GM21515 (cell line): Measurements from ENCODE around the gene CCSAP.
A peak's percentile ranks its signal among the peaks of the same experiment; 100 is the strongest.
"Not testable (repeated sequence)": the region's sequence is repeated elsewhere in the genome, so short reads cannot be mapped to it uniquely, and the experiment has no call there.

Experiments
- ATAC-seq: cut with Tn5 transposase; IDR thresholded peaks from one replicate; pipeline ENCODE4 v1.9.1; 2021; ENCODE audit not compliant: unreplicated experiment

The CCSAP gene, protein sequence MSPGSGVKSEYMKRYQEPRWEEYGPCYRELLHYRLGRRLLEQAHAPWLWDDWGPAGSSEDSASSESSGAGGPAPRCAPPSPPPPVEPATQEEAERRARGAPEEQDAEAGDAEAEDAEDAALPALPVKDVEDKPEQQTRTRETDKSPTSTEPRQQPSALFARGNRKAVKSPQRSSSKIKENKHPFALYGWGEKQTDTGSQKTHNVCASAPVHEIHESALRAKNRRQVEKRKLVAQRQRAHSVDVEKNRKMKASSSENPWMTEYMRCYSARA

DNA sequence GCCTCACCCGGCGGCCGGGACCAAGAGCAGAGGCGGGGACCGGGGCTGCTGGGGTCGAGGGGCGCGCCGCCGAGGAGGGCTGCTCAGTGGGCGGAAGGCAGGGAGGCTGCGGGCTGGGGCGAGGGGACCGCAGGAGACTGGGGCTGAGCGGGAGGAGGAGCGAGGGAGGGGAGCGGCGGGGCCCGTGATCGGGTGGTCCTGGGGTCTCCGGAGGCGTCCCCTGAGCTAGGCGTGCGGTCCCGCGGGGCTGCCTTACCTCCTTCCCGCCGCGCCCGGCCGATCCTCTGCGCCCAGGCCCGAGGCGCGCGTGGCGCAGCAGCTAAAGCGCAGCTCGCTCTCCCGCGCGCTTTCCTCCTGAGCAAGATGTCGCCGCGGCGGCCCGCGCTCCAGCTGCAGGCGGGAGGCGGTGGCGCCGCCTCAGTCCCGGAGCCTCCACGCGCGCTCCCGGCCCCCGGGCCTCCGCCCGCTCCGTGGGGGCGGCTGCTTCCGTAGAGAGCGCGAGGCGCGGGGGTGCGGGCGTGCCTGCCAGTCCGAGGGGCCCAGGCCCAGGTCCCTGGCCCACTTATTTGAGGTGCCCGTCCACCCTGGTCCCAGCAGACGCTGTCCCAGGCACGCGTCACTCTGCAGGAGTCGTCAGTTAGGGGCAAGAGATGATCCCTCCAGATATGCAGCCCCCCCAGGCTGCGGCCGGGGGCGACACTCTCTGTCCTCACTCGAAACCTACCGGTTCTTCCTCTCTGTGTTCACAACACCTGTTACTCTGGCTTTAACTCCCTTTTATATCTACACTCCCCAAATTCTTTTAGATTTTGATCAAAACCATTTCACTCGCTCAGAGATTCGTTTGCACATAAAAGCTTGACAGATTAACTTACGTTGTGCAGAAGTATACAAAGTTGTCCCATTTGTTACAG is at the start of gene CCSAP:
Gene CCSAP, minus strand, starts transcription at position 392 of the 914 bp plus-strand sequence. CDS start 582 bp downstream, outside the sequence.
- peak; percentile 32 for ATAC-seq

DNA sequence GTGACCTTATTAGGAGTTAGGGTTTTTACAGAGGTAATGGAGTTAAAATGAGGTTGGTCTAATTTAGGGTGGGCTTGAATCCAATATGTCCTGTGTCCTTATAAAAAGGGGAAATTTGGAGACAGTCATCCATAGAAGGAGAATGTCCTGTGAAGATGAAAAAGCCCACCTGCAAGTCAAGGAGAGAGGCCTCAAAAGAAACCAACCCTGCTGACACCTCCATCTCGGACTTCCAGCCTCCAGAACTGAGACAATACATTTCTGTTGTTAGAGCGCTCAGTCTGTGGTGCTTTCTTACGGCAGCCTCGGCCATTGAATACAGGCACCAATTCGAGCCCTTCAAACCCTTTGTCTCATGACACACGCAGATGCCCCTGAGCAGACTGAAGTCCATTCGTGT is 47.3 kb upstream of the CCSAP start:
- no peak for ATAC-seq

DNA sequence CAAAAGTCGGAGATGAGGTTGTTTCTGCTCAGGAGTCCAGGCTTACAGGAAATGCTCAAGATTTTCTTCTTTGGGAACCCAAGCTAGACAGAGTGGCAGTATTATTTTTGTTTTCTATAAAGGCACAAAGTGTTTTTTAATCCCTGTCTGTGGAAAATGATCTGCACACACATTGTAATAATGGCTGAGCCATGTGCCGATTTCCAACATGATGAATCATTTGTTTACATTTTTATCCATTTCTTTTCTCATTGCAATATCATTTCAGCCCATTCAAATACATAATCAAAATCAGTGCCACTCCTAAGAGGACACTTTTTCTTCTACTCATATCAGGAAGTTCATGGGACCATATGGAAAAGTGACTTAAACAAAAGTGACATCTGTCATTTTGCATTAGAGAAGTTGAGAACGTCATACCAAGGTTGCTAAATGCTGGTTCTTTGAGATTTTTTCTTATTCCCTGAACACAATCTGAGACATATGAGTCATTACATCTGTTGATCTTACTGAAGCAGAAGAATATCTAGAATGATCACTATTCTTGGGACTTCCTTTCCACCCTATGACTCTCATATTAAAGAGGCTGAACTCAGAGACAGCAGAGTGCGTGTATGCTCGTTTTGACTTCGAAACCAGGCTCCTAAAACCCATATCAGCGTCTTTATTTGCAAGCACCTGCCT is 46.2 kb upstream of the CCSAP start:
- no peak for ATAC-seq

DNA sequence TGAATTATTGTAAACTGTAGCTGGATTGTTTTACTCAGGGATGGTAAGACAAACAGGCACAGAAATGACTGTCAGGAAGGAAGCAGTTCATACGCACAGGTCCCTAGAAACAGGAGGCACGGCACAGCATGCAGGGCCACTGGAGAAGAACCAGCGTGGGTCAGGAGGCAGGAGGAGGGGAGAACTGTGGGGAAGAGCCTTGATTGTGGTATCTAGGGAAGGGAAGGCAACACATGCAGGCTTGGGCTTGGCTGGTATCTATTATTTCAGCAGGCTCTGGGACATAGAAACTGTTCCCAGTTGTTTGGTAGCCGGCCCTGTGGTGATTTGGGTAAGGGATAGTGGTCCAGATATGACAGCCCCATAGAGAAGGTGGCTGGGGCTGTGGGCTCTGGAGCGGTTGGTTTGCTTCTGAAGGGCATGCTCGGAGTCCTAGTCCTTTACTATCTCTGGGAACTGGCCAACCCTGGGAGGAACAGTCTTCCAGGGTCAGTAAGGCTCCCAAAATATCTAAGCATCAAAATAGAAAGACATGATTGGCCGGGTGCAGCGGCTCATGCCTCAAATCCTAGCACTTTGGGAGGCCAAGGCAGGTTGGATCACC is 43.1 kb upstream of the CCSAP start:
- ATAC-seq = no peak

DNA sequence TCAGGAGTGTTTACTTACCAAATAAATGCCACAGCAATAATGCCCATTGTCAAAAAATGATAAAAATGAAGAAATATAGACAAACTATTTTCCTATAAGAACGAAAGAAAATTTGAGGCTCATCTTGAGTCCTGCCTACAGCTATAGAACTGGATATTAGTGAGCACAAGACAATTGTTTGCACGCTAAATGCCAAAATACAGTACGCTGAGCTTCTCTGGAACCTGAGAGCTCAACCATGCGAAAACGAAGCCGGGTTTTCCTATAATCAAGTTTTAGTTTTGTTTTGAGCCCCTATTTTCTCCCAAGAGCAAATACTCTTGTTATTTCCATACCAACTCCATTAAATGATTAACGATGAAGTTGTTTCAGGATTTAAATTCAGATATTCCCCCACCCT is 42.0 kb upstream of the CCSAP start:
- ATAC-seq = no peak

DNA sequence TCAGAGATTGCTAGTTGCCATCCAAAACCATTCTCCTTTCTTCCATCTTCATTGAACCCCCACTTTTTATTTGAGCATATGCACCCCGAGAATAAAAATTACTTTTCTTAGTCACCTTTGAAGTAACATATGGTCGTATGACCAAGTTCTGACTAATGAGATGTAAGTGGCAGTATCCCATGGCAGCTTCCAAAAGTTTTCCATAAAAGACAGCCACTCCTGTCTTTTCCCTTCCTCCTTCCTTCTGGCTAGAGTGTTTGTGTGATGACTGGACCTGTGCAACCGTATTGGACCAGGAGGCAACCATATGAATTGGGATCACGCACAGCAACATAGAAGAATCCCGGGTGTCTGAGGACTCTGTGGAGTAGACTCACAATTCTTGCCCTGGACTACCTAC is 41.1 kb upstream of the CCSAP start:
- ATAC-seq = no peak

DNA sequence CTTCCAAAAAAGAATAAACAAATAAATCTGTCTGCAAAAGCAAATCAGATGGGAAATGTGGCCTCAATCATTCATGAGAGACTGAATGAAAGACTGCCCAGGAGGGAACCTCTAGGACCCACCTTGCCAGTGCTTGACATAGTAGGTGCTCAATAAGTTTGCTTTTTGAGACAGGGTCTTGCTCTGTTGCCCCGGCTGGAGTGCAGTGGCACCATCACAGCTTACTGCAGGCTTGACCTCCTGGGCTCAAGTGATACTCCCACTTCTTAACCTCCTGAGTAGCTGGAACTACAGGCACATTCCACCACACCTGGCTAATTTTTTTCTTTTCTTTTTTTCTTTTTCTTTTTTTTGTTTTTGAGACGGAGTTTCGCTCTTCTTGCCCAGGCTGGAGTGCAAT is 40.3 kb upstream of the CCSAP start:
- ATAC-seq = no peak

DNA sequence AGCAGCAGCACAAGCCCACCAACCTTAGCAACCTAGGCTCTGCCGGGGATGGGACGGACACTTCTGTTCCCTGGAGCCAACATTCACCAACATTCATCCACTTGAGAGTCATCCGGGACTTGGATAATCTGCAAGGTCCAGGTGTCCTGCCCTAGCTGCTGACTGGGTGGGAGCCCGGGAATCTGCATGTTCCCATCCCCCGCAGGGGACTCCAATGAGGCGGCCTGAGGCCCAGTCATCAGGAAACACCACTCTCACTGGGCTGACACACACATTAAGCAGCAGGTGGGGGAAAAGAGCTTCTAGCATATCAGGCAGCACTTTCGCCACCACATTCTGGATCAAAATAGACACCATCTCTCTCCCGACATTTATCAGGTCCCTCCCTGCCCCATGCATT is 38.4 kb upstream of the CCSAP start:
- ATAC-seq = no peak

DNA sequence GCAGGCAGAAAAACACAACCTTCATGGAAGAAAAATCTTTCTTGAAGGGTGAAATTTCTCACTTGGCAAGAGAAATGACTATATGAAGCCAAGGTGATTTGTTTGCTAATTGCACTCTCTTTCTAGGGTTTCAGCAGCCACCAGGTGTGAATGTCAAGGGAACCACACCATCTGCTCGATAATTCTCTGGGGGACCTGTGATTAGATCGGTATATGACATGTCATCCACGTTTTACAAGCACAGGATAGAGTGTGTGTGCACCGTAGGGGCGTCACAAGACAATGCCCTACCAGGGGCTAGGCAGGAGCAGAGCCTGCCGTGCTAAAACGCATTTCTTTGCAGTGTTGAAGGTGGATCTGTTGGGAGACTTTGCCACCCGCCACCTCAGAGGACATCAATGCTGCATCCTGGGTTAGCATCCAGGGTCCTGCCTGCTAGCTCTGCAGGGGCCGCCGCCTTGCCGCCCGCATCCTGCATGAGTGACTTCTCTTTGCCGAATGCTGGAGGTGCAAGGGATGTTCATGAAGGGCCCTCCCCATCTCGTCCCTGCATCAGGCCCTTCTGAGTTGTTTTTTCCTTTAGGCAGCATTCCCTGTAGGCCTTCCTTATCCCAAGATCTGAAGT is 37.8 kb upstream of the CCSAP start:
- no peak for ATAC-seq

DNA sequence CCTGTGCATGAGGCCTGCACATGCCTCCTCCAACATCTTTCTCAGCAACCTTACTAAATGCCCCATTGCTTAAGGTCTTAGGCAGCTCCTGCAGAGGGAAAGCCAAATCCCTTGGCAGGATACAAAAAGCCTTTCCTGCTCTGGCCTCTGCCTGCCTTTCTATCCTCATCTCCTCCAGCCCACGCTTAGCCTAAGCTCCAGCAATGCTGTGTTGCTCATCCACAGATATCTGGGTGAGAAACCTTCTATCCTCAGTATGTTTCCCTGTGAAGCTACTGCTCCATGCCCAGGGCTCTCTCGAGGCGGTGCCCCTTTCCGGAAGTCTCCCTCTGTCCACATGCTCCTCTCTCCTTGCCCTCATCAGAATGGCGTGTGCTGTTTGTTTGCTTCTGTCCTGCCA is 37.0 kb upstream of the CCSAP start:
- ATAC-seq = no peak

DNA sequence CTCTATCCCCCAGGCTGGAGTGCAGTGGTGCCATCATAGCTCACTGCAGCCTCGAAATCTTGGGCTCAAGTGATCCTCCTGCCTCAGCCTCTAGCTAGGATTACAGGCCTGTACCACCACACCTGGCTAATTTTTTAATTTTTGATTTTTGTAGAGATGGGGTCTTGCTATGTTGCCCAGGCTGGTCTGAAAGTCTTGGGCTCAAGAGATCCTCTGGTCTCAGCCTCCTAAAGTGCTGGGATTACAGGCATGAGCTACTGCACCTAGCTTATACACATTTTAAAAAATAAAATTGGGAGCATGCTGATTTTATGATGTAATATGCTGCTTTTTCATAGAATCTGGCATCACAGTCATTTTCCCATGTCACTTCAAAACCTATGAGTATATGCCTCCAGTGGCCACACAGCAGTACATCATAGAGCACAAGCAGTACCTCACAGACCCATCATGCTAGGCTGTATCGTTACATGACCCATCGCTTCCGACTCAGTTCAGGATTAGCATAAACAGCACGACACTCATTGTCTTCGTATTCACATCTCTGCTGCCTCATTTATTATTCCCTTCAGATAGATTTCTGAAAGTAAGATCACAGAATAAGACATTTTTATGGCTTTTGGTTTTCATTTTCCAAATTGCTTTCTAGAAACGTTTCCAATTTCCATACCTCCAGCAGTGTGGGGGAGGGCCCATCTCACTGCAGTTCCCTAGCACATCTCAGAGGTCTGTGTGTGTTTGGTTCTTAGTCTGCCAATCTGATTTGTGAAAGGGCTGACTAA is 35.9 kb upstream of the CCSAP start:
- ATAC-seq = no peak

DNA sequence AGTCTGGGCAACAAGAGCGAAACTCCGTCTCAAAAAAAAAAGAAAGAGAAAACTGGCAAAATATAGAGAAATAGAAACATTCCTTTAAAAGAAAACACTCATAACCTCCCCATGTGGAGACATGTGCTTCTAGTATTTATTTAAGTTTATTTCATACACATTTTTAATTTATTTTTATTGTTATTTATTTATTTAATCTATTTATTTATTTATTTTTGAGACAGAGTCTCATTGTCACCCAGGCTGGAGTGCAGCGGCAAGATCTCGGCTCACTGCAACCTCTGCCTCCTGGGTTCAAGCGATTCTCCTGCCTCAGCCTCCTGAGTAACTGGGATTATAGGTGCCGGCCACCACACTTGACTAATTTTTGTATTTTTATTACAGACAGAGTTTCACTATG is 35.2 kb upstream of the CCSAP start:
- not testable (repeated sequence) for ATAC-seq

DNA sequence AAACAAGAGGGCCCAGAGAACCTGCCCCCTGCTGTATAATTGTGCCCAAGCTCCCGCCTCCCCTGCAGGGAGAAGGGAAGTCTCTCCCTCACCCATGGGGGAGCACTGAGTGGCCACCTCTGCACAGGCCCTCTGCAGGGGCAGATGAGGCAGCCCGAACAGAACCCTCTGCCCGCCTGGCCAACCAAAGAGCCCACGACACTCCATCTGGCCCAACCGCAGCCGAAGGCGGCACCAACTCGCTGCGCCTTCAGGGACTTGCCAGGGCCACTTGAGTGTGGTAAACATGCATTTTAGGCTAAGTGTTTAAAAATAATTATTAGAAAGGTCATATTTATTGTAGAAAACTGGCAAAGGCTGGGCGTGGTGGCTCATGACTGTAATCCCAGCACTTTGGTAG is 34.6 kb upstream of the CCSAP start:
- no peak for ATAC-seq

DNA sequence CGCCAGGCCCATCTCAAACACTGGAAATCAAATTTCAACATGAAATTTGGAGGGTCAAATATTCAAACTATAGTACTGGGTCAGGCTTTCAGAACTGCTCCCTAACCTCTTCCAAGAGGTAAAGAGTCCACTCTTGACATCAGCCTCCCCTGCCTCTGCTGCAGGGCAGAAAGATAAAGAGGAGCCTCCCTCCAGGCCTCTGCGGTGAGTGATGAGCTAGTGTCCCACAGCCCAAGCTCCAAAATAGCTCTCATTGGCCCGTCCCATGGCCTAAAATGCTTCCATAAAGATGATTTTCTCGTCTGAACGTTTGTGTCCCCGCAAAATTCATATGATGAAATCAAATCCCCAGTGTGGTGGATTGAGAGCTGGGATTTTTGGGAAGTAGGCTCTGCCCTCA is 33.7 kb upstream of the CCSAP start:
- ATAC-seq = no peak

DNA sequence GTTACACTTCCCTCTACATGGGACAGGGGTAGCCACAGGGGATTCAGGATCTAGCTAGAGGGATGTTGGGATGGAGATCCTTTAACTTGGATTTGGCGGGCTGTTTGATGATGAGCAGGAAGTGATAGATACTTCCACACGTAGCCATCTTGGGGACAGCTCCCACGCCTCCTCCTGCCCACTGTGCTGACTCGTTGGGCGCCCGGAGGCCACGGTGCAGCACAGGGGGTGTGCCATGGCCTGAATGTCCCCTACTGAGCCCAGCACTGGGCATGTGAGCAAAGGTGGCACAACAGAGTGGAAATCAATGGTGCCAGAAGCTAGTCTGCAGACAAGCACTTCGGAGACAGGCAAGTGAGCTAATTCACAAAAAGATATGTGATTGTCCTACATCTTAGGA is 31.6 kb upstream of the CCSAP start:
- no peak for ATAC-seq

DNA sequence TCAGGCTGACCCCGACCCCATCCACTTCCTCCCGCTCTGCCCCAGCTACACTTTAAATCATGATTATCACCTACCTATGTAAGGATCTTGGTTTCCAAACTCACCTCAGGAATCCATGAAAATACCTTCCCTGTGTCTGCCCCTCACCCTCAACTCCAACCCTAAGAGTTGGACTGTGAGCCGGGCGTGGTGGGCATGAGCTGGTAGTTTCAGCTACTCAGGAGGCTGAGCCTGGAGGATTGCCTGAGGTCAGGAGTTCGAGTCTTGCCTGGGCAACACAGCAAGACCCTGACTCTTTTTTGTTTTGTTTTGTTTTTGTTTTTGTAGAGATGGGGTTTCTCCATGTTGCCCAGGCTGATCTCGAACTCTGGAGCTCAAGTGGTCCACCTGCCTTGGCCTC is 30.5 kb upstream of the CCSAP start:
- no peak for ATAC-seq

DNA sequence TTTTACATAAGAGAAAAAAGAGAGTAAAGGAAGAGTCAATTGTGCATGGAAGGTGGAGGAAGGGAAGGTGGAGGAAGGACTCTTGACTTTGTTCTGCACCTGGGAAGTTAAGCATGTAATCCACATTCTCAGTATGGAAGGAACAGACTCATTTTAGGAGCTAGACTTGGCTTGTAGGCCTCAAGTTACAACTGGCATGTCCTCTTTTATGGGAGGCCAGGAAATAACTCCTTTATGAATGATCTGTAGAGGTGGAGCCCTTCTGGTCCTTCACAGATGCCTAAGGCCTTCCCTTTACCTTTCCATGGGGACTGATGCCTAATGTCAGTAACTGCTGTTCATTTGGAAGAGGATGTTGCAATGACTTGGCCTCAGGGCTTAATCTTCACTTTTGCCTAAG is 29.4 kb upstream of the CCSAP start:
- no peak for ATAC-seq

DNA sequence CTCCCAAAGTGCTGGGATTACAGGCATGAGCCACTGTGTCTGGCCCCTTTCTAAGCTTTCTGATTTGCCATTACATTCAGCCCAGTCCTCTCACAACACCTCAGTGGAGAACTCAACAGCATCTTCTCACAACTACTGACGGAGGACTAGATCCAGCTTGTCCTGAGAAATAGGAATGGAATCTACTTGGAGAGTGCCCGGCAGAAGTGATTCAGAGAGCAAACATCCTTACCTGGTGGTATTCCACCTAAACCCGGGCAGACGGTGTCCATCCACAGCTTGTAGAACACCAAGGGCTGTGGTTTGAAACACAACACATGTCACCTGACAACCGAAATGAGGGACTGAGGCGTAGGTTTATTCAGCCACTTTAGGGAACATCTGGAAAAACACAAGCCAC is 28.8 kb upstream of the CCSAP start:
- no peak for ATAC-seq

DNA sequence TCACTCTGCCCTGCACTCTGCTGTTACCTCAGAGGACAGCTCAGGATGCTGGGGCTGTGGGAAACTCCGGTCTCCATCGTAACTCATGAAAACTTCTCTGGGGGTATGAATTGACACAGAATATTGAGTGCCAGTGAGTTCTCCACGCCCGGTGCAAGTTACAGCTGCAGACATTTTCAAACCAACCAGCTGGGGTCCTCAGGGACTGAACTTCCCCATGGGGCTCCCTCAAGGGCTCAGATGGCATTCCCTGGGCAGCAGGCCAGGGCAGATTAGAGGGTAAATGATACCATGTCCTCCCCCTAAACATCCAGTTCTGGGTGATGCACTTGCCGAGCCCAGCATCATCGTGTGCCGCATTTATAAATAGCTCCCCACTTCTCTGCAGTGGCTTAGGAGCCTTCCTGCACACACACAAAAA is 27.8 kb upstream of the CCSAP start:
- ATAC-seq = no peak

DNA sequence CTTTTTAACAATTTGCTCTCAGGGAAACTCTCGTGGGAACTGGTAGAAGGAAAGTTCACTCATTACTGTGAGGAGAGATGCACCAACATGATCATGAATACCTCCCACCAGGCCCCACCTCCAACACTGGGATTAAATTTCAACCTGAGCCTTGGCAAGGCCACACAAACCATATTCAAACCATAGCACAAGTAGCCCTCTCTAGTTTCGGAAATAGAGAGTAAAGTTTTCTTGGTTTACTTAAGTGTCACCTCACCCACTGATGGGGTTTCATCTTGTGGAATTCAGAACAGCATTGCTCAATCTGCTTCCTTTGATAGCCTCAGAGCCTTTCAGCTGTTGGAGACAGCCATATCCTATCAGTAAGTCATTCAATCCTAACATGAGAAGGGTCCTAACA is 25.5 kb upstream of the CCSAP start:
- ATAC-seq = peak; percentile 83
